ENCODE data around the gene ARHGEF40. TPM values are rescaled to one million over a fixed set of nuclear protein-coding genes. Genes with fewer than 3 reads are reported as not detected.

ARHGEF40 gene
- total RNA-seq, 2 donors from 2014 or later, result 14.3 to 16.0 TPM

DNA sequence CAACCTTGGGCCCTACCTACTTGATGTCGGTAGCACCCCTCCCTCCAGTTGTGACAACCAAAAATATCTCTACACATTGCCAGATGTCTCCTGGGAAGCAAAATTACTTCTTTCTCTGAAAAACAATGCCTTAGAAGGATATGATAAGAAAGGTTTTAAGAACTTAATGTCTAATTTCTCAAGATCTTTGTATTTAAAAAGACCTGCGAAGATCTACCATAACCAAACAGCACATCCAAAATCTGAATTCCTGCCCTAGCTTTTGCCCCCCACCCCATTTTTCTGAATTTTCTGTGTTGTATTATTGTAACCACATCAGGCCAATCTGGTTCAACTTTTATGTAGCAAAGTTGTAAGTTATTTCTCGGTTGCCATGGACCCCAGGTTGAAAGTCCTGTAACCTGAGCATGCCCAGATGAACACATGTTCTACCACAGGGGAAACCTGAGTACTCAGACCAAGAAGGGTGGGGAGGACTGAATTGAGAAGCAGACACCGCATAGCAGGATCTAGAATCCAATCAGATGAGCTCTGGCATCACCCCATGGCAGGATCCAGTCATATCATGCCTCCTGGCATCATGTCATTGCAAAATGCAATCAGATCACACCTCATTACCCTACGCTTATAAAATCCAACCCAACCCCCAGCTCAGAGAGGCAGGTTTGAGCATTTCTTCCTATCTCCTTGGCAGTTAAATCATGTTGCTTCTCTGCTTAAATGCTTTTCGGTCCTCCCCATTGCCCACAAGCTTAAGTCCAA is 39.5 kb downstream of the ARHGEF40 start:
- Histone ChIP-seq H3K27me3 (no peaks in the 10 kb centered on the region), H3K9me3 (no peaks in the 10 kb centered on the region), H3K4me1 (peaks cover 0 to 28% of the 10 kb centered on the region in 2 donors), H3K27ac (no peak overlapping the region), H3K4me3 (no peak overlapping the region), H3K36me3 (no peaks in the 10 kb centered on the region)
- no peak for DNase-seq (ENCODE audit: low spot score)
- TF ChIP-seq, protein P1, sequence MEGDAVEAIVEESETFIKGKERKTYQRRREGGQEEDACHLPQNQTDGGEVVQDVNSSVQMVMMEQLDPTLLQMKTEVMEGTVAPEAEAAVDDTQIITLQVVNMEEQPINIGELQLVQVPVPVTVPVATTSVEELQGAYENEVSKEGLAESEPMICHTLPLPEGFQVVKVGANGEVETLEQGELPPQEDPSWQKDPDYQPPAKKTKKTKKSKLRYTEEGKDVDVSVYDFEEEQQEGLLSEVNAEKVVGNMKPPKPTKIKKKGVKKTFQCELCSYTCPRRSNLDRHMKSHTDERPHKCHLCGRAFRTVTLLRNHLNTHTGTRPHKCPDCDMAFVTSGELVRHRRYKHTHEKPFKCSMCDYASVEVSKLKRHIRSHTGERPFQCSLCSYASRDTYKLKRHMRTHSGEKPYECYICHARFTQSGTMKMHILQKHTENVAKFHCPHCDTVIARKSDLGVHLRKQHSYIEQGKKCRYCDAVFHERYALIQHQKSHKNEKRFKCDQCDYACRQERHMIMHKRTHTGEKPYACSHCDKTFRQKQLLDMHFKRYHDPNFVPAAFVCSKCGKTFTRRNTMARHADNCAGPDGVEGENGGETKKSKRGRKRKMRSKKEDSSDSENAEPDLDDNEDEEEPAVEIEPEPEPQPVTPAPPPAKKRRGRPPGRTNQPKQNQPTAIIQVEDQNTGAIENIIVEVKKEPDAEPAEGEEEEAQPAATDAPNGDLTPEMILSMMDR (IDR thresholded peaks at IDR 0.05), result no peak

- Histone ChIP-seq H3K4me1 (peaks cover 0 to 1% of the 10 kb centered on the region in 2 donors), H3K9me3 (no peaks in the 10 kb centered on the region), H3K4me3 (no peak overlapping the region), H3K27ac (no peak overlapping the region), H3K27me3 (no peaks in the 10 kb centered on the region), H3K36me3 (no peaks in the 10 kb centered on the region)
- no peak for DNase-seq (ENCODE audit: low spot score)
- TF ChIP-seq, protein P1 (IDR thresholded peaks at IDR 0.05), result no peak
These were observed 42.2 kb downstream of the ARHGEF40 start for GRCh38 chr14:21112255-21112654.

DNA sequence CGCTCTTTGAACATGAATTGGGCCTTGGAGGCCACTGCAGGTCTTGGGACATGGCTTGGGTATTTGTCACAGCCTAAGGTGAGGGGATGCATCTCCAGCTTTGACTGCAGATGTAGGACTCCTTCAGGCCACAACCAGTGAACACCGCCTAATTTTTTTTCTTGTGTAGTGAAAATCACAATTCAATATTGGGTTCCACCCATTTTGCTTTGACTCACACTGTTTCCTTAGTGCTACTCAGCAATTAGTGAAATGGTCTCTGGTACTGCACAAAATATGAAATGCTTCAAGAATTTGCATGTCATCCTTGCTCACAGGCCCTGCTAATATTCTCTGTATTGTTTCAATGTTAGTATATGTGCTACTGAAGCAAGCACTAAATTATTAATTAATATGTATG is 43.3 kb downstream of the ARHGEF40 start:
- Histone ChIP-seq H3K36me3 (no peaks in the 10 kb centered on the region), H3K27me3 (no peaks in the 10 kb centered on the region), H3K4me3 (no peak overlapping the region), H3K27ac (no peak overlapping the region), H3K9me3 (no peaks in the 10 kb centered on the region), H3K4me1 (no peaks in the 10 kb centered on the region)
- no peak for DNase-seq (ENCODE audit: low spot score)
- TF ChIP-seq, protein P1 (IDR thresholded peaks at IDR 0.05), result no peak

GRCh38 chr14:21118933-21119332 is 48.8 kb downstream of the ARHGEF40 start:
- H3K27me3 ChIP-seq, result no peaks in the 10 kb centered on the region
- H3K9me3 ChIP-seq, result no peaks in the 10 kb centered on the region
- no peak overlapping the region for H3K27ac ChIP-seq
- no peak for DNase-seq (ENCODE audit: low spot score)
- TF ChIP-seq, protein P1 (IDR thresholded peaks at IDR 0.05), result no peak
- no peak overlapping the region for H3K4me3 ChIP-seq
- H3K4me1 ChIP-seq, result no peaks in the 10 kb centered on the region
- no peaks in the 10 kb centered on the region for H3K36me3 ChIP-seq

DNA sequence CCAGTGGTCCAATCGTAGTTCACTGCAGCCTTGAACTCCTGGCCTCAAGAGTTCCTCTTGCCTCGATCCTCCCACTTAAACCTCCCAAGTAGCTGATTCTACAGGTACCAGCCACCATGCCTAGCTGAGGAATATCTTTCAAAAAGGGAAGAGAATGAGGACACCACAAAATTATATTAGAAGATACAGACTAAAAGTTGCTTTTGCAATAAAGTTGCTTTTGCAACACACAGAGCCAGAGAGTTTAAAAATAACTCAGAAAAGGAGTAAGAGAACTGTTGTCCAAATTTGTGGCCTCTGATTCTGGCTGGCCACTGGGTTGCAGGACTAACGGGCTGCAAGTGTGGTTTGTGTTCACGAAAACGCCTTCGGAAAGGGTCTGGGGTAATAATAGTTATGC is 50.6 kb downstream of the ARHGEF40 start:
- no peak overlapping the region for H3K27ac ChIP-seq
- DNase-seq (ENCODE audit: low spot score), result no peak
- TF ChIP-seq, protein P1 (IDR thresholded peaks at IDR 0.05), result no peak
- no peaks in the 10 kb centered on the region for H3K36me3 ChIP-seq
- H3K4me3 ChIP-seq, result no peak overlapping the region
- H3K4me1 ChIP-seq, result no peaks in the 10 kb centered on the region
- H3K27me3 ChIP-seq, result no peaks in the 10 kb centered on the region
- no peaks in the 10 kb centered on the region for H3K9me3 ChIP-seq

DNA sequence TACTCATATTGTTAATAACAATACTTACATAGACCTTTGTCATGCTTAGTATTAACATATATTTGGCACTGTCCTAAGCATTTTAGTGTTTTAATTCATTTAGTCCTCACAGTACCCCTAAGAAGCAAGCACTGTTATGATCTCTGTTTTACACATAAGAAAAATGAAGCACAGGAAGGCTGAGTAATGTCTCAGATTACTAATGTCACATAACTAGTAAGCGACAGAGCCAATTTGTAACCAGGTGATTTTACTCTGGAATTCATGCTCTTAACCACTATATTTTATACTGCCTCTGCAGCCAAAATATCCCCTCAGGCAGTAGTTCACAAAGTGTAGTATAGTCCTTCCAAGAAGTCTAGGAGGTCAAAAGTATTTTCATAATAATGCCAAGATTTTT is 51.0 kb downstream of the ARHGEF40 start:
- H3K27me3 ChIP-seq, result no peaks in the 10 kb centered on the region
- H3K4me1 ChIP-seq, result no peaks in the 10 kb centered on the region
- H3K27ac ChIP-seq, result no peak overlapping the region
- no peak for DNase-seq (ENCODE audit: low spot score)
- H3K36me3 ChIP-seq, result no peaks in the 10 kb centered on the region
- no peak overlapping the region for H3K4me3 ChIP-seq
- TF ChIP-seq, protein P1 (IDR thresholded peaks at IDR 0.05), result no peak
- no peaks in the 10 kb centered on the region for H3K9me3 ChIP-seq
